Loucy (cell line): ENCODE results near the gene SSTR3.

Source experiments
- H2AFZ ChIP-seq: fragments of 200-600 bp; sonication (generic); 2 replicates; pipeline ENCODE4 v1.6.0; 2016; ENCODE audit warnings: antibody characterized with exemption, mild to moderate bottlenecking, low read length, moderate library complexity
- H3F3A ChIP-seq: fragments of 200-600 bp; 2 replicates; pipeline ENCODE4 v1.6.0; 2016; ENCODE audit warnings: antibody characterized with exemption, low read depth, mild to moderate bottlenecking
- H3K27me3 ChIP-seq: fragments of 200-600 bp; sonication (generic); 2 replicates; pipeline ENCODE4 v1.6.1; 2014; ENCODE audit warnings: low read length, mild to moderate bottlenecking; ENCODE audit not compliant: insufficient read depth, poor library complexity, severe bottlenecking
- H3K36me3 ChIP-seq: fragments of 200-600 bp; sonication (generic); 2 replicates; pipeline ENCODE4 v1.6.1; 2016; ENCODE audit warnings: low read length; ENCODE audit not compliant: insufficient read depth
- H3K4me1 ChIP-seq: fragments of 200-600 bp; sonication (generic); 2 replicates; pipeline ENCODE4 v1.5.1; 2014; ENCODE audit warnings: low read length, mild to moderate bottlenecking; ENCODE audit not compliant: insufficient read depth, poor library complexity, severe bottlenecking
- H3K4me2 ChIP-seq: fragments of 200-600 bp; sonication (generic); 2 replicates; pipeline ENCODE4 v1.6.0; 2014; ENCODE audit warnings: antibody characterized with exemption, low read length, low read depth, mild to moderate bottlenecking; ENCODE audit not compliant: poor library complexity, severe bottlenecking
- H3K4me3 ChIP-seq: fragments of 200-600 bp; sonication (generic); 2 replicates; pipeline ENCODE4 v1.5.1; 2014; ENCODE audit warnings: low read length, mild to moderate bottlenecking, mixed read lengths; ENCODE audit not compliant: poor library complexity, severe bottlenecking
- H3K79me2 ChIP-seq: fragments of 200-600 bp; sonication (generic); 2 replicates; pipeline ENCODE4 v1.6.1; 2014; ENCODE audit warnings: low read length; ENCODE audit not compliant: insufficient read depth
- H3K9ac ChIP-seq: fragments of 200-600 bp; sonication (generic); 2 replicates; pipeline ENCODE4 v1.6.0; 2014; ENCODE audit warnings: mild to moderate bottlenecking, low read depth, low read length, moderate library complexity; ENCODE audit not compliant: poor library complexity, severe bottlenecking
- H3K9me2 ChIP-seq: fragments of 200-600 bp; sonication (generic); replicated peaks from 2 replicates; pipeline ENCODE4 v1.6.1; 2016; ENCODE audit warnings: low read depth, low read length, mixed read lengths
- H3K9me3 ChIP-seq: fragments of 200-600 bp; sonication (generic); 2 replicates; pipeline ENCODE4 v1.6.1; 2014; ENCODE audit warnings: mild to moderate bottlenecking, antibody characterized with exemption, low read length, low read depth; ENCODE audit not compliant: insufficient read depth
- H4K20me1 ChIP-seq: fragments of 200-600 bp; sonication (generic); 2 replicates; pipeline ENCODE4 v1.6.0; 2014; ENCODE audit warnings: antibody characterized with exemption, low read length, mild to moderate bottlenecking; ENCODE audit not compliant: insufficient read depth, poor library complexity, severe bottlenecking
- EZH2phosphoT487 ChIP-seq: fragments of 200-600 bp; IDR thresholded peaks from 2 replicates; pipeline ENCODE4 v1.6.1; 2018; ENCODE audit warnings: antibody characterized with exemption, mild to moderate bottlenecking, moderate library complexity, borderline replicate concordance
- TF ChIP-seq, protein P1 (sequence below): fragments of 200-600 bp; sonication (generic); conservative IDR thresholded peaks from 2 replicates; pipeline ENCODE4 v1.5.1; 2014; ENCODE audit warnings: mild to moderate bottlenecking, antibody characterized with exemption, low read length

The SSTR3 gene

DNA sequence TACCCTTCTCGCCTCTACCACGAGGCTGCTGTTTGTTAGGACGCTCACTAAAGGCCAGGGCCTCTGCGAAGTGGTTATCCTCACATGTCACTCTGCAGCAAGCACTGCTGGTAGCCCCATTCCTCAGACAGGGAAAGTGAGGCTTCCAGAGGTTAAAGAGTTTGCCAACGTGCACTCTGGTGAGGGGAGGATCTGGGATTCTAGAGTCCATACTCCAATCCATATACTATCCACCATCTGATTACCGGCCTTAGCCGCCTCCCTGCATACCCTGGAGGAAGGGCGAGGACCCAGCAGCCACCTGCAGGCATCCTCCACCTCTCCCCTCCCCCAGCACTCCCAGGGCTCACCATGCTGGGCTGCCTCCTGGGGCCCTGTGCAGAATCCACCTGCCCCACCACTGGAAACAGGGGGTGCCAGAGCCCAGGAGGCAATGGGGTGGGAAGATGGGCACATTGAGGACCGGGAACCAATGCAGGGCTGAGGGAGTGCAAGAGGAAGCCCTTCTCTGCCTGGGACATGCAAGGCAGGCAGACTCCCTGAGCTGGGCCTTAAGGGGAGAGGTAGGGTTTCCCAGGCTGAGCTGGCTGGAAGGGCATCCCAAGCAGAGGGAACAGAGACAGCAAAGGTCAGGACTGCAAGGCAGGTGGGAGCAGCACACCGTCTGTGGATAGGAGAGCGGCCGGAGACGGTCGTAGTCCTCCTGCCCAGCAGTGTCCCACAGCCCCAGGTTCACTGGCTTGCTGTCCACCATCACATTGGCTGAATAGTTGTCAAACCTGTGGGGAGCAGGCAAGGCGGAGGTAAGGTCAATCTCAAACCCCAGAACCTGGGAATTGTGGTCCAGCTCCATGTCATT is 20.1 kb upstream of the SSTR3 start:
- no peak overlapping the region for H3K4me3 ChIP-seq
- H3K4me2 ChIP-seq, result peak overlapping the region; percentile 14
- H3K36me3 ChIP-seq, result peaks cover 88% of the 10 kb centered on the region; the same call in 1 of the 2 replicates
- no peaks in the 10 kb centered on the region for H3K27me3 ChIP-seq
- TF ChIP-seq EZH2phosphoT487, result no peak
- TF ChIP-seq, protein P1, sequence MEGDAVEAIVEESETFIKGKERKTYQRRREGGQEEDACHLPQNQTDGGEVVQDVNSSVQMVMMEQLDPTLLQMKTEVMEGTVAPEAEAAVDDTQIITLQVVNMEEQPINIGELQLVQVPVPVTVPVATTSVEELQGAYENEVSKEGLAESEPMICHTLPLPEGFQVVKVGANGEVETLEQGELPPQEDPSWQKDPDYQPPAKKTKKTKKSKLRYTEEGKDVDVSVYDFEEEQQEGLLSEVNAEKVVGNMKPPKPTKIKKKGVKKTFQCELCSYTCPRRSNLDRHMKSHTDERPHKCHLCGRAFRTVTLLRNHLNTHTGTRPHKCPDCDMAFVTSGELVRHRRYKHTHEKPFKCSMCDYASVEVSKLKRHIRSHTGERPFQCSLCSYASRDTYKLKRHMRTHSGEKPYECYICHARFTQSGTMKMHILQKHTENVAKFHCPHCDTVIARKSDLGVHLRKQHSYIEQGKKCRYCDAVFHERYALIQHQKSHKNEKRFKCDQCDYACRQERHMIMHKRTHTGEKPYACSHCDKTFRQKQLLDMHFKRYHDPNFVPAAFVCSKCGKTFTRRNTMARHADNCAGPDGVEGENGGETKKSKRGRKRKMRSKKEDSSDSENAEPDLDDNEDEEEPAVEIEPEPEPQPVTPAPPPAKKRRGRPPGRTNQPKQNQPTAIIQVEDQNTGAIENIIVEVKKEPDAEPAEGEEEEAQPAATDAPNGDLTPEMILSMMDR, result no peak
- no peaks in the 10 kb centered on the region for H3K9me3 ChIP-seq
- peaks cover 13% of the 10 kb centered on the region for H3F3A ChIP-seq
- H3K9me2 ChIP-seq, result no peaks in the 10 kb centered on the region
- no peak overlapping the region for H3K9ac ChIP-seq
- peaks cover 78% of the 10 kb centered on the region for H4K20me1 ChIP-seq
- H3K4me1 ChIP-seq, result peaks cover 72% of the 10 kb centered on the region
- H2AFZ ChIP-seq, result no peak overlapping the region
- peaks cover 90% of the 10 kb centered on the region for H3K79me2 ChIP-seq

DNA sequence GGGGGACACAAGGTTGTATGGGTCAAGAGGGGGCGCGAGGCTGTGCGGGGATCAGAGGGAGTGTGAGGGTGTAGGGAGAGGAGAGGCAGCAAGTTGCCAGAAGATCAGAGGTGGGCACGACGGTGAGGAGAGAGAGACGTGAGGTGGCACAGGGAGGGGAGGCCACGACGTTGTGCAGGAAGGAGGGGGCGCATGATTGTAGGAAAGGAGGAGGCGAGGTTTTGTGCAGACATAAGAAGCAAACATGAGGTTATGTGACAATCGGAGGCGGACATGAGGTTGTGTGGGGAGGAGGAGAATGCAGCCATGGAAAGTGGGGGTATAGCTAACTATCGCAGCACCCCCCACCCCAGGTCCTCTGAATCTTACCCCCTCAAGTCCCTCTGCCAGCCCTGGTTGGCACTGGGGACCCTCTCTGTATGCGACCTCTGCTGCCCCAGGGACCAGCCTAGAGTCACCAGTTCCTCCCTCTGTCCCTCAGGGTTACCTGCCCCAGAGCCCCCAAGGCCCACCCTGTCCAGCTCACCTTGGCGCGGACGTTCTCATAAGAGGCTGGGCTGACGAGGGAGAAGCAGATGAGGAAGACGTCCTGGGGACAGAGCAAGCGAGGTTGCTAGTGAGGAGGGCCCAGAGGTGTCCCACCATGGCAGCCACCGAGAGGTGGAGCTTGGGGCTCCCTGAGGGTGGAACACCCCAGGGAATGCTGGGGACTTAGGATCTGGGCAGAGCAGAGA is 19.3 kb upstream of the SSTR3 start:
- H3K9me2 ChIP-seq, result no peaks in the 10 kb centered on the region
- no peaks in the 10 kb centered on the region for H3K9me3 ChIP-seq
- peaks cover 72% of the 10 kb centered on the region for H4K20me1 ChIP-seq
- TF ChIP-seq, protein P1, result no peak
- TF ChIP-seq EZH2phosphoT487, result no peak
- H3K36me3 ChIP-seq, result peaks cover 86% of the 10 kb centered on the region; the same call in 1 of the 2 replicates
- no peaks in the 10 kb centered on the region for H3K27me3 ChIP-seq
- no peak overlapping the region for H2AFZ ChIP-seq
- H3K4me3 ChIP-seq, result no peak overlapping the region
- H3K9ac ChIP-seq, result no peak overlapping the region
- peaks cover 85% of the 10 kb centered on the region for H3K79me2 ChIP-seq
- H3F3A ChIP-seq, result peaks cover 13% of the 10 kb centered on the region
- peaks cover 70% of the 10 kb centered on the region for H3K4me1 ChIP-seq
- peak overlapping the region; percentile 99 for H3K4me2 ChIP-seq

DNA sequence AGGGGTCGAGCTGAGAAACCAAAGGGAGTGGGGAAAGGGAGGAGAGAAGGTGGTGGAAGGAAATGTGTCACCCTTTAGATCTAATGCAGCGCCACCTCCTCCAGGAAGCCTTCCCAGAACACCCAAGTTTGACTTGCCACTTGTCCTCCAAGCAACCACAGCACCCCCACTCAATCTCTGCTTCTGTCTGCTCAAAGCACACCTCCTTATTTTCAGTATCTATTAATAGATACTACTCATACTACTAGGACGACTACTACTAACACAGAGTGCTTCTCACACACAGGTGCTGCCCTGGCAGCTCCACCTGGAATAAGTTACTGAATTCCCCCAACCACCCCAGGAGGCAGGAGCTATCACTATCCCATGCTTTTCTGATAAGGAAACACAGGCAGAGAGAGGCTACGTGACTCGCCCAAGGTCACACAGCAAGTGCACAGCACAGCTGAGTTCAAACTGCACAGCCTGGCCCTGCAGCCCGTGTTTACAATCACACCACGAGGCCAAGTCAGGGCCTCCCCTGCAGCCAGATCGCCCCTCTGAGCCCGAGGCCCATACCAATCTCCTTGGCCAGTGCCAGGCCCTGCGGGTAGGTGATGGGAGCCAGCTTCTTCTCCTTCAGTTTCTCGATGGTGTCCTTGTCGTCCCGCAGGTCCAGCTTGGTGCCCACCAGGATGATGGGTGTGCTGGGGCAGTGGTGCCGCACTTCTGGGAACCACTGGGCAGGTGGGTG is 18.6 kb upstream of the SSTR3 start:
- H3K27me3 ChIP-seq, result no peaks in the 10 kb centered on the region
- H3F3A ChIP-seq, result peaks cover 13% of the 10 kb centered on the region
- no peaks in the 10 kb centered on the region for H3K9me3 ChIP-seq
- H2AFZ ChIP-seq, result no peak overlapping the region
- TF ChIP-seq, protein P1, result no peak
- TF ChIP-seq EZH2phosphoT487, result no peak
- H3K9ac ChIP-seq, result no peak overlapping the region
- H3K79me2 ChIP-seq, result peaks cover 77% of the 10 kb centered on the region
- peak overlapping the region; percentile 99 for H3K4me2 ChIP-seq
- peaks cover 65% of the 10 kb centered on the region for H4K20me1 ChIP-seq
- peaks cover 63% of the 10 kb centered on the region for H3K4me1 ChIP-seq
- peaks cover 86% of the 10 kb centered on the region; the same call in 1 of the 2 replicates for H3K36me3 ChIP-seq
- no peaks in the 10 kb centered on the region for H3K9me2 ChIP-seq
- peak overlapping the region; percentile 57 for H3K4me3 ChIP-seq
